Colonic mucosa (tissue), 4 donors: ENCODE results near the gene S1PR2. TPM values are rescaled to one million over a fixed set of nuclear protein-coding genes. Genes with fewer than 3 reads are reported as not detected.
"Not testable (repeated sequence)": the region's sequence is repeated elsewhere in the genome, so short reads cannot be mapped to it uniquely, and the experiment has no call there.

Experiments
- DNase-seq: peaks from one replicate; pipeline ENCODE4 v3.0.0-alpha.2; 2020
- H3K27ac ChIP-seq: fragments of 200-600 bp; one replicate; pipeline ENCODE4 v1.8.0; 2021
- H3K27me3 ChIP-seq: fragments of 200-600 bp; one replicate; pipeline ENCODE4 v1.8.0; 2021
- H3K36me3 ChIP-seq: fragments of 200-600 bp; one replicate; pipeline ENCODE4 v1.8.0; 2021
- H3K4me1 ChIP-seq: fragments of 200-600 bp; one replicate; pipeline ENCODE4 v1.8.0; 2021; ENCODE audit warnings: mild to moderate bottlenecking
- H3K4me3 ChIP-seq: fragments of 200-600 bp; one replicate; pipeline ENCODE4 v1.8.0; 2021
- H3K9ac ChIP-seq, 2 donors: one replicate each; pipeline ENCODE4 v1.7.0; 2013; ENCODE audit warnings: control low read depth in 2 of 2, low read depth in 2 of 2, low read length in 2 of 2
- H3K9me3 ChIP-seq: fragments of 200-600 bp; one replicate; pipeline ENCODE4 v1.8.0; 2021
- CTCF ChIP-seq: fragments of 200-600 bp; IDR thresholded peaks from one replicate; pipeline ENCODE4 v1.8.0; 2022; ENCODE audit warnings: antibody characterized with exemption, mild to moderate bottlenecking
- intact Hi-C: fragments of 100-400 bp; cut with DNase I; formaldehyde crosslinking; loops from one replicate; pipeline ENCODE4 v1.14.1; 2022
- total RNA-seq, 2 donors: library from RNA; stranded (reverse); fragmentation: NEBNext Ultra II Directional in 1 of 2; extraction: Animal tissue kit (Norgen Biotek cat#: 25700) in 1 of 2; gene quantifications; one replicate each; pipeline ENCODE4 v1.2.1, GENCODE V29; 2021
- donor health status: healthy.
- donor health status: DM: no; HTN: no; CAD: no.
- donor health status: DM: no; HTN: no; CAD: no.

S1PR2 gene
- total RNA-seq, 2 donors from 2014 or later: 2.4 to 5.2 TPM

- Histone ChIP-seq H3K9me3 (no peaks in the 10 kb centered on the region), H3K4me1 (peaks cover 5% of the 10 kb centered on the region), H3K36me3 (no peaks in the 10 kb centered on the region), H3K27me3 (no peaks in the 10 kb centered on the region), H3K27ac (peak within 1 kb of the TSS; percentile 80), H3K9ac (peak within 1 kb of the TSS; percentile 77 to 93), H3K4me3 (peak within 1 kb of the TSS; percentile 90)
- intact Hi-C loops: loop anchor here (5.0 kb wide), 1 partner anchor 320 kb away; no protein-coding TSS in a partner anchor
- no peak for TF ChIP-seq CTCF
- DNase-seq: peak; percentile 98
Observed at GRCh38 chr19:10251792-10252694, 20.9 kb upstream of the S1PR2 start, which contains the start of gene MRPL4. Gene MRPL4, plus strand, starts transcription at chr19:10252214. Its CDS starts 40 bp downstream, at chr19:10252254.

DNA sequence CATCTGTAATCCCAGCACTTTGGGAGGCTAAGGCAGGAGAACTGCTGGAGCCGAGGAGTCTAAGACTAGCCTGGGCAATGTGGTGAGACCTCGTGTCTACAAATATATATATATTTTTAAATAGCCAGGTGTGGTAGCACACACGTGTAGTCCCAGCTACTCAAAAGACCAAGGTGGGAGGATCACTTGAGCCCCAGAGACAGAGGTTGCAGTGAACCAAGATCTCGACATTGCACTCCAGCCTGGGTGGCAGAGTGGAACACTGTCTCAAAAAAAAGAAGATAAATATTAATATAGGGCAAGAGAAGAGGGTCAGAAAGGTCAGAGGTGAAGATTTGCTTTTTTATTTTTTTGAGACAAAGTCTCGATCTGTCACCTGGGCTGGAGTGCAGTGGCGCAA is 15.4 kb upstream of the S1PR2 start:
- Histone ChIP-seq H3K4me1 (no peaks in the 10 kb centered on the region), H3K9me3 (no peaks in the 10 kb centered on the region), H3K9ac (no peak overlapping the region), H3K27ac (no peak overlapping the region), H3K4me3 (no peak overlapping the region), H3K36me3 (no peaks in the 10 kb centered on the region), H3K27me3 (no peaks in the 10 kb centered on the region)
- DNase-seq: no peak
- TF ChIP-seq CTCF: no peak
- intact Hi-C loops: no loop called here

DNA sequence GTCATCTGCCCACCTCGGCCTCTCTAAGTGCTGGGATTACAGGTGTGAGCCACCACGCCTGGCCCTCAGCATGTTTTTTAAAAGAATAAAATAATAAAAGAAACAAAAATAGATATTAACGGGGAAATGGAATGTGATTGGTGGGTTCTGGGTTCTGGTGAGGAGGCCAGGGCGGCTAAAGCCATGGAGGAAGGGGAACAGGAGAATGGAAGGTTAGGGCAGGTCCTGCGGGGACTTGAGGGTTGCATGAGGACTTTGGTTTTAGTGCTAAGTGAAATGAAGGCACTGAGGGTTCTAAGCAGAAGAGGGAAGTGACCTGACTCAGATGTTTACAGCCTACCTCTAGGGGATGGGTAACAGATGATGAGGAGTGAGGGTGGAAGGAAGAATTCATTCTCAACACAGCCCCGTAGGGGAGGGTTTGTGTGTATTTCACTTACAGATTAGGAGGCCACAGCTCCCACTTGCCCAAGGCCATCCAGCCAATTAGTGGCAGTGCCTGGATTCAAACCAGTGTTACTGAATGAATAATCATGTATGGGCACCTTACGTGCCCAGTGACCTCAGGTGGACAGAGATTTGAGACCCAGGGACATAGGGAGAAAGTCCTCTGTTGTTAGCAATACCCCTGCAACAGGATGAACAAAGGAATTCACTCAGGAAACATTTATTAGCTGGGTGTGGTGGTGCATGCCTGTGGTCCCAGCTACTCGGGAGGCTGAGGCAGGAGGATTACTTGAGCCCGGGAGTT is 14.2 kb upstream of the S1PR2 start:
- H3K4me3 ChIP-seq: no peak overlapping the region
- H3K27me3 ChIP-seq: no peaks in the 10 kb centered on the region
- TF ChIP-seq CTCF: no peak
- no peaks in the 10 kb centered on the region for H3K4me1 ChIP-seq
- intact Hi-C loops: no loop called here
- DNase-seq: no peak
- no peaks in the 10 kb centered on the region for H3K36me3 ChIP-seq
- H3K9me3 ChIP-seq: no peaks in the 10 kb centered on the region
- H3K9ac ChIP-seq: no peak overlapping the region
- no peak overlapping the region for H3K27ac ChIP-seq

DNA sequence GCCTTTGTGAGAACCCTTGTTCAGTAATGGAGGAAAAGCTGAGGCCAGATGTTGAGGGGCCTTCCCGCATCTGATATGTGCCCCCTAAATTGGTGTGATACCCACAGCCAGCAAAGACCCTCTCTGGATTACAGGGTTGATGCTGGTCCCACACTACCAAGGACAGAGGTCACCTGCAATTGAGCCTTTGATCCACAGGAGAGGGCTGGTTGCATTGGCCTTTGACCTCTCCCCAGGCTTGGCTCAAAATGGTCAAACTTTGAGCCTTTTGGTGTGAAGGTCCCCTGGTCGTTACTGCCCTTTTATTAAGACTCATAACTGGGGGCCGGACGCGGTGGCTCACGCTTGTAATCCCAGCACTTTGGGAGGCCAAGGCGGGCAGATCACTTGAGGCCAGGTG is 12.5 kb upstream of the S1PR2 start:
- Histone ChIP-seq H3K27me3 (no peaks in the 10 kb centered on the region), H3K27ac (no peak overlapping the region), H3K4me3 (no peak overlapping the region), H3K36me3 (no peaks in the 10 kb centered on the region), H3K4me1 (no peaks in the 10 kb centered on the region), H3K9me3 (no peaks in the 10 kb centered on the region), H3K9ac (no peak overlapping the region)
- intact Hi-C loops: no loop called here
- DNase-seq: no peak
- TF ChIP-seq CTCF: no peak

DNA sequence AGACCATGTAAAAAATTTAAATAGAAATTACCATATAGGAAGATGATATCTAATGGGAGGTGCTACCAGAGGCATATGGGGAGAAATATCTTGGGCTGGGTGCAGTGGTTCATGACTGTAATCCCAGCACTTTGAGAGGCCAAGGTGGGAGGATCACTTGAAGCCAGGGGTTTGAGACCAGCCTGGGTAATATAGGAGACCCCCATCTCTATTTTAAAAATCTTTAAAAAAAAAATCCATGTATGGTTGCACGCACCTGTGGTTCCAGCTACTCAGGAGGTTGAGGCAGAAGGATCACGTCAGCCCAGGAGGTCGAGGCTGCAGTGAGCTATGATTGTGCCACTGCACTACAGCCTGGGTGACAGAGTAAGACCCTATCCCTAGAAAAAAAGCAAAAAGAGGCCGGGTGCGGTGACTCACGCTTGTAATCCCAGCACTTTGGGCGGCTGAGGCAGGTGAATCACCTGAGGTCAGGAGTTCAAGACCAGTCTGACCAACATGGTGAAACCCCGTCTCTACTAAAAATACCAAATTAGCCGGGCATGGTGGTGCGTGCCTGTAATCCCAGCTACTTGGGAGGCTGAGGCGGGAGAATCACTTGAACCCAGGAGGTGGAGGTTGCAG is 10.8 kb upstream of the S1PR2 start:
- H3K9me3 ChIP-seq, intact Hi-C loops, H3K36me3 ChIP-seq, H3K27me3 ChIP-seq, H3K27ac ChIP-seq, H3K9ac ChIP-seq, H3K4me1 ChIP-seq, DNase-seq, H3K4me3 ChIP-seq: not testable (repeated sequence)
